HG02938 (cell line): ENCODE measurements around the gene FNDC10.
A peak's percentile ranks its signal among the peaks of the same experiment; 100 is the strongest.
"Not testable (repeated sequence)": the region's sequence is repeated elsewhere in the genome, so short reads cannot be mapped to it uniquely, and the experiment has no call there.

Source experiments
- ATAC-seq: cut with Tn5 transposase; IDR thresholded peaks from one replicate; pipeline ENCODE4 v1.9.1; 2021; ENCODE audit warnings: mild to moderate bottlenecking, moderate library complexity; ENCODE audit not compliant: unreplicated experiment

FNDC10 gene

GRCh38 chr1:1599935-1600860 is at the start of gene FNDC10:
TSS of gene FNDC10 (minus strand) at chr1:1600135. CDS start at chr1:1600015, 120 bp downstream.
- no peak for ATAC-seq

- ATAC-seq = not testable (repeated sequence)
These were observed 48.3 kb upstream of the FNDC10 start for GRCh38 chr1:1648265-1648664.

GRCh38 chr1:1647567-1648241 is 47.8 kb upstream of the FNDC10 start:
- ATAC-seq = not testable (repeated sequence)

- ATAC-seq = not testable (repeated sequence)
These were observed 46.4 kb upstream of the FNDC10 start for GRCh38 chr1:1646326-1646725.

- not testable (repeated sequence) for ATAC-seq
These were observed 41.0 kb upstream of the FNDC10 start for GRCh38 chr1:1640711-1641461.

GRCh38 chr1:1640081-1640480 is 40.1 kb upstream of the FNDC10 start:
- ATAC-seq = not testable (repeated sequence)

- not testable (repeated sequence) for ATAC-seq
These were observed 39.4 kb upstream of the FNDC10 start for GRCh38 chr1:1639368-1639767.

GRCh38 chr1:1638528-1638927 is 38.6 kb upstream of the FNDC10 start:
- not testable (repeated sequence) for ATAC-seq

- not testable (repeated sequence) for ATAC-seq
These were observed 37.5 kb upstream of the FNDC10 start for GRCh38 chr1:1637479-1637875.

GRCh38 chr1:1636621-1637478 is 36.9 kb upstream of the FNDC10 start:
- ATAC-seq = not testable (repeated sequence)

GRCh38 chr1:1634613-1635012 is 34.7 kb upstream of the FNDC10 start:
- ATAC-seq = not testable (repeated sequence)

GRCh38 chr1:1633409-1633808 is 33.5 kb upstream of the FNDC10 start:
- ATAC-seq = not testable (repeated sequence)

- ATAC-seq = no peak
These were observed 32.0 kb upstream of the FNDC10 start, which contains the start of gene MMP23B for GRCh38 chr1:1631782-1632420. TSS of gene MMP23B (plus strand) at chr1:1632173. CDS start at chr1:1632219, 46 bp downstream.

GRCh38 chr1:1630965-1631781 is 31.2 kb upstream of the FNDC10 start:
- ATAC-seq = no peak

GRCh38 chr1:1630191-1630964 is 30.4 kb upstream of the FNDC10 start:
- peak; percentile 69 for ATAC-seq

- ATAC-seq = no peak
These were observed 29.7 kb upstream of the FNDC10 start for GRCh38 chr1:1629430-1630190.

- no peak for ATAC-seq
These were observed 29.0 kb upstream of the FNDC10 start for GRCh38 chr1:1628754-1629429.
